ENCODE data around the gene ZNF587B. TPM values are rescaled to one million over a fixed set of nuclear protein-coding genes. Genes with fewer than 3 reads are reported as not detected.
A peak's percentile ranks its signal among the peaks of the same experiment; 100 is the strongest.
"Not testable (repeated sequence)": the region's sequence is repeated elsewhere in the genome, so short reads cannot be mapped to it uniquely, and the experiment has no call there.

ZNF587B gene
- polyA plus RNA-seq (ENCODE audit: insufficient read length): 4.2 TPM

DNA sequence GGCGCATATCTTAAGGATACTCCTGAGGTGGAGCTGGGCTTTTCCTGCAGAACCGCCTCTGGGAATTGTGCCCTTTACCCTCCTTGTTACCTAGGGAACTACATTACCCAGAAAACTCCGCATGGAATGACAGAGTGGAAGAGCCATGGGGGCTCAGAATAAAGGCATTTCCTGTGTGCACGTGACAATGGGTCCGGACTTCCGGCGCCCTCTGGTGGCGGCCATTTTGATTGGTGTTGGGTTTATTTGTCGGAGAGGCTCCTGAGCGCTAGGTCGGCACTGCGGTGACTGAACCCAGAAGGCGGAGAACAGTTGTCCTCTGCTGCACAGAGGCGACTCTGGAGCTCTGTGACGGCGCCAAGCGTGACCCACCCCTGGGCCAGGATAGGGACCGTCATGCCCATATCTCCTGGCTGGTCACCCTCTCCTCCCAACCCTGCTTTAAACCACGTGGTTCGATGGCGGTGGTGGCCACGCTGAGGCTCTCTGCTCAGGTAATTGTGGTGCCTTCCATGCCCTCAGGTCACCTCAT lies at the start of gene ZNF587B:
Gene ZNF587B, plus strand, starts transcription at position 229 of the 532 bp plus-strand sequence. Its CDS starts 230 bp downstream, at position 459.
- peak; percentile 28 for DNase-seq

DNA sequence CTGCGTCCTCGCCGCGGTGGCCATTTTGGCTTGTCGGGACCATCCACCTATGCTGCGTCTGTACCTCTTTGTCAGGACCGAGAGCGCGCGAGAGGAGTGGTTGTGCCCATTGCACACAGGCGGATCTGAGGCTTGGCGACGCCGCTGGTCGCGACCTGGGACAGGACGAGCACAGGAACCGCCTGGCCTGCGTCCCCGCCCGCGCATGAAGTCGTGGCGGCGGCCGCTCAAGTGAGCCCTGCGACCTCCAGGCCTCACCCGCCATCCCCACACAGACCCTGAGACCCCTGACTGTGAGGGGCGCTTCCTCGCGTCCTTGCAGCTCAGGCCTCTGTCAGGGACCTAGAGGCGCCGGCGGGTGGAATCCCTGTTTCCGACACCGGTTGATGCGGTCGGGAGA lies 43.8 kb upstream of the ZNF587B start:
- DNase-seq: no peak

DNA sequence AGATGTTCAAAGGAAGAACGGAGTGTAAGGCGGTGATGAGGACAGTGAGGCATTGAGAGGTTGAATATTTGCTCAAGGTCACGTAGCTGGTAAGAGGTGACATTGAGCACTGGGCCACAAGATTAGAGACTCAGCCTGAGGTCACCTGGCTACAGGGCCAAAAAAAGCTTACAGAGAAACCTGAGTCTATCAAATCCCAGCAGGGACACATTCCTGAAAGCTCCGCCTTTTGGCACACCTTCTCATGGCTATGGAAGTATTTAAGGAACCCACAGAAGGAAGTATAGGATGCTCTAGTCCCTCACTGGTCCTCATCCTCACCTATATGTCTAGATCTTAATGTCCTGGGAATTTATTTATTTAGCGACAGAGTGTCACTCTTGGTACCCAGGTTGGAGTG lies 43.2 kb upstream of the ZNF587B start:
- DNase-seq: no peak

DNA sequence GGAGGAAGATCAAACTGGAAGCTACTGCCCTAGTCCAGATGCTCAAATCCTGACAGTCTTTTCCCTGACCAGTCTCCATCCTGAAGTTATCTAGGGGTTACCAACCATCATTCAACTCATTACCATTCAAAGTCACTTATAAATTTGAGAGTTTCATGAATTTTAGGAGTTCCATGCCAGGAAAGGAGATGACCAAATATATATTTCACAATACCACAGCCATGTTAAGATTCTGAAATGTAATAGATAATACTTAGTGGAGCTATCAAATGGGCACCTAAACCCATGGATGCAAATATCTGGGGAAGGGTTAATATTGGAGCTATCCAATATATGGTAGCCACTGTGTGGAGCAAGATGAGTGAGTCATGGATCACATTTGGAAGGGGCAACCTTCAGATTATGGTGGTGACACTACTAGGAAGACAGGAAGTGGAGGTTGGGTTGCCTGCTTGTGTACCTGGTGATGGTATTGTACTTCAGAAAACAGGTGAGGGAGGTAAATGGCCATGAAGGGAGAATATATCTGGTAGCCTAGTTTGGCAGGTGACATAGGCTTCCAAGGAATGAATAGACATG lies 41.9 kb upstream of the ZNF587B start:
- no peak for DNase-seq

DNA sequence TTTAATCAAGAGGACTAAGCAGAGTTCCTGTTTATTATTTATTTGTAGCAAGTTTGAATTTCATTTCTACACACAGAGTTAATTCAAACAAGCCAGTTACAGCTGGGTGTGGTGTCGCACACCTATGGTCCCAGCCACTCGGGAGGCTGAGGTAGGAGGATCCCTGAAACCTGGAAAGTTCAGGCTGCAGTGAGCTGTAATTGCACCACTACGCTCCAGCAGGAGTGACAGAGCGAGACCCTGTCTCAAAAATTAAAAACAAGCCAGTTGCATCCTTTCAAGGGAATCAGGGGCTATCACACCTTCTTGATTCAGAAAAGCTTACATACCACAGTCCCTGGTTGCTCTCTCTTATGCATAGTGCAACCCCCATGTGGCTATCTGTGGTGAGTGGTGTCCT lies 40.8 kb upstream of the ZNF587B start:
- DNase-seq: no peak

DNA sequence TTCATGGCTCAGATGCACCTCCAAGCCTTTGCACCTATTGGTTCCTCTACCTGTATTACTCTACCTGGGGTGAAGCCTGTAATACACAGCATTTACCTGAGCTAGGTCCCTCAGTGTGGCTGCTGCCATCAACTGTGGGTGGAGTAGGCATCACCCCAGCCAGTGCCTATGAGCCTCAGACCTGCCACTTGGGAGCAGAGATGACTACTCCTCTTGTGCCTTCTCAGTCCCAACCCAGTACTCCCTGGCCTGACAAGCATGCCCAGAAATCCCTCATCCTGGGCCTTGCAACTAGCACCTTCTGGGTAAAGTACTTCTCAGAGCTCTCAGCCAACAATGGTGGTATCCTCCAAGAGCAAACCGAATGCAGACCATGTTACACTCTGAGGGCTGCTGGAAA lies 33.5 kb upstream of the ZNF587B start:
- DNase-seq: not testable (repeated sequence)

DNA sequence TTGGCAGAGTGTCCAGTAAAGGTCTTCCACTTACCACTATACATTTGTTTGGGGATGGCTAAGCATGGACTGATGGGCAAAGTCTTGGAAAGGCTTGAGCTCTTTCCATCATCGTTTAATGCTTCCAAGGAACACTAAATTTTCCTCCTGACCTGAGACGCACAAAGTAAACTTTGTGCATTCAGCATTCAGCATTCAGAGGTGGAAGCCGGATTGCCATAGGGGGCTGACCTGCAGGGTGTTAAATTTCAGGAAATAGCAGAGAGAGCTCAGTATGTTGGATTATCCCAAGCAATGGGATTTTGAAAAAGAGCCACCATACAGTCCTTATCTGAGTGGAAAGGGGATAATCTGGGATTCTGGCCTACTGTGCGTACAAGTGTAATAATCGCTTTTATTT lies 29.4 kb upstream of the ZNF587B start:
- DNase-seq: no peak

DNA sequence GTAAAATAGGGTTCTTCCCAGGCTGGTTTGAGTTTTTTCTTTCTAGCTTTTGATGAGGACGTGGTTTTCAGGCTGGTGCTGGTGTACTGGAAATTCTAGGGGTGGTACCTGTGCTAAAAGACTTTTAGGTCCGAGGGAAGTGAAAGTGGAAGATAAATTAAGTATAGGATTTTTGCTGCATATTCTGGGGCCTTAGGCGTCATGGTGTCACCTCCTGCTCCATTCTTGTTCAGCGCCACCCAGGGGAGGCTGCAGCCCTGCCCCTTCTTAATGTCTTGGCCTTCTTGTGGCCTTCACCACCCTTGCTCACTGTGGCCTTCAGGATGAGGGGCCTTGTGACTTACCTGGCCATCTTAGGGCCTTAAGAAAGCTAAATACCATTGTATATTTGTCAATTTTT lies 27.8 kb upstream of the ZNF587B start:
- DNase-seq: no peak

DNA sequence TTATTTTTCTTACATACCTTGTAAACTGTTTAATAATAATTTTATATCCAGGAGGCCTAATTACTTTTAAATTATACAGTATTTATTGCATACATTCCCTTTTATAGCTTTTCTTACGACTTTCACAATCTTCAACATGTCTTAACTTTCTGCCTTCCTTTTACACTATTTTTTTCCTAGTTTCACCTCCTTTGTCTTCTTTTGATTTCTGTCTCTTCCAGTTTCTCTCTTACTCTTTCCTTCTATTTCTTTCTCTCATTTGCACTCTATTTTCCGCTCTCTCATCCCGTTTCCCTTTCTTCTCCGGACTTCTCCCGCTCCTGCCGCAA lies 26.9 kb upstream of the ZNF587B start:
- DNase-seq: no peak

DNA sequence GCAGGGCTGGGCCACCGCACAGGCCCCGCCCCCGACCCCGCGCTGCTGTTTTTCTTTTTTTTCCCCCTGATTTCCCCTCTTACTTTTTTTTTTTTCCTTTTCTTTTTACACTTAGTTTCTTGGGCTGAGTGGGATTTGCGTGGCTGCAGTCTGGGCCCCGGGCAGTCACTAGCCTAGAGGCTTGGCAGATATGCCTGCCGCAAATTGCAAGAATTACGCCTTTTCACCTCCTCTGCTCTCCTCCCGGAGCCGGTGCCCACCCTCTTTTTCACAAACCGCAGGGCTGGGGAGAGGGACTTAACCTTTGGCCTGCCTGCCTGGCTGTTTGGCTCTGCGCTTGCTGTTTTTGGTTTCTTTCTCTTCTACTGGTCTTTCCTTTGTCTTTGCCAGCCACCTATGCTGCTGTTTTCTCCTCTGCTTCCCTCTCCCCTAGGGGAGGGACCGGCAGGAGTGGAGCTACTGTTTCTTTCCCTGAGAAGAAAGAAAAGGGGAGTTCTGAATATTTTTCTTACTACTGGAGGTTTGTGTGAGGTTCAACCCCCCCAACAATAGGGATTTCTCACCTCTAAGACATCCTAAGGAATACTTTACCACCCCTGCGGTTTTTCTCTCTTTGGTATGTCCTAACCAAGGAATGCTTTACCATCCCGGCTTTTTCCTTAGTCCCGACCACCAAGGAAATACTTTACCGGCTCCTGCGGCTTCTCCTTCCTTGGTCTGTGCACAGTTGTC lies 26.3 kb upstream of the ZNF587B start:
- DNase-seq: peak; percentile 47

DNA sequence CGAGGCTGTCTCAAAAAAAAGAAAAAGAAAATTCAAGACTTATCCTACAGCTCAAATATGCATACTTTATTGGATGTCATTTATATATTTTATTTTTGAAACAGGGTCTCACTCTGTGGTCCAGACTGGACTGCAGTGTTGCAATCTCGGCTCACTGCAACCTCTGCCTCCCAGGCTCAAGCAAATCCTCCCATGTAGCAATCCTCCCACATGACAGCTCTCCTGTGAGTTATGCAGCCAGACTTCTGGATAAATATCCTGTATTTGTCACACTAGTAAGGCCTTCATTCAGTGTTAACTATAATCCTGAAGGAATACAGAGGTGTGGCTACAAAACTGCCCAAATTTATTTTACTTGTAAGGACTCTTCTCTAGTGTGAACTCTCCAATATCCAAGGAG lies 22.6 kb upstream of the ZNF587B start:
- DNase-seq: no peak

DNA sequence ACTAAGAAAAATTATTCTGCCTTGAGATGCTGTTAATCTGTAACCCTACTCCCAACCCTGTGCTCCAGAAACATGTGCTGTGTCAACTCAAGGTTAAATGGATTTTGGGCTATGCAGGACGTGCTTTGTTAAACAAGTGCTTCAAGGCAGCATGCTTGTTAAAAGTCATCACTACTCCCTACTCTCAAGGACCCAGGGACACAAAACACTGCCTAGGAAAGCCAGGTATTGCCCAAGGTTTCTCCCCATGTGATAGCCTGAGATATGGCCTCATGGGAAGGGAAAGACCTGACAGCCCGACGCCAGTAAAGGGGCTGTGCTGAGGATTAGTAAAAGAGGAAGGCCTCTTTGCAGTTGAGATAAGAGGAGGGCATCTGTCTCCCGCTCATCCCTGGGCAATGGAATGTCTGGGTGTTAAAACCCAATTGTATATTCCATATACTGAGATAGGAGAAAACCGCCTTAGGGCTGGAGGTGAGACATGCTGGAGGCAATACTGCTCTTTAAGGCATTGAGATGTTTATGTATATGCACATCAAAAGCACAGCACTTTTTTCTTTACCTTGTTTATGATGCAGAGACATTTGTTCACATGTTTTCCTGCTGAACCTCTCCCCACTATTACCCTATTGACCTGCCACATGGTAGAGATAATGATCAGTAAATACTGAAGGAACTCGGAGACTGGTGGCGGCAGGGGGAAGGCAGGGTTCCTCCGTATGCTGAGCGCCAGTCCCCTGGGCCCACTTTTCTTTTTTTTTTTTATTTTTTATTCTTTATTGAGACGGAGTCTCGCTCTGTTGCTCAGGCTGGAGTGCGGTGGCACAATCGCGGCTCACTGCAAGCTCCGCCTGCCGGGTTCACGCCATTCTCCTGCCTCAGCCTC lies 19.4 kb upstream of the ZNF587B start:
- not testable (repeated sequence) for DNase-seq

DNA sequence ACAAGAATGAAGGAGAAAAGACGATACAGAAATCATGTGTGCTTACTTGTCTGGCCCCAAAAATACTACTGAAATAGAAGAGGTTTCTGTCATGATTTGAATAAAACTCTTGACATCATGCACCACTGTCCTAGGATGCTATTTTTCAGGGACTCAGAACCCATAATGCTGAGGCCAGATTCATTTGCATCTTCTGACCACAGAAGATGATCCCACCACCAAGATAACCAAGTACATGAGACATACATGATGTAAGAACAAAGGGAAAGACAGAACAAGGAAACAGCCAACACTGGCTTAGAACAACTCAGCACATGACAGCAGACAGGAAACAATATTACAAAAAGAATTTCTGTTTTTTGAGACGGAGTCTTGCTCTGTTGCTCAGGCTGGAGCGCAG lies 17.9 kb upstream of the ZNF587B start:
- DNase-seq: no peak

DNA sequence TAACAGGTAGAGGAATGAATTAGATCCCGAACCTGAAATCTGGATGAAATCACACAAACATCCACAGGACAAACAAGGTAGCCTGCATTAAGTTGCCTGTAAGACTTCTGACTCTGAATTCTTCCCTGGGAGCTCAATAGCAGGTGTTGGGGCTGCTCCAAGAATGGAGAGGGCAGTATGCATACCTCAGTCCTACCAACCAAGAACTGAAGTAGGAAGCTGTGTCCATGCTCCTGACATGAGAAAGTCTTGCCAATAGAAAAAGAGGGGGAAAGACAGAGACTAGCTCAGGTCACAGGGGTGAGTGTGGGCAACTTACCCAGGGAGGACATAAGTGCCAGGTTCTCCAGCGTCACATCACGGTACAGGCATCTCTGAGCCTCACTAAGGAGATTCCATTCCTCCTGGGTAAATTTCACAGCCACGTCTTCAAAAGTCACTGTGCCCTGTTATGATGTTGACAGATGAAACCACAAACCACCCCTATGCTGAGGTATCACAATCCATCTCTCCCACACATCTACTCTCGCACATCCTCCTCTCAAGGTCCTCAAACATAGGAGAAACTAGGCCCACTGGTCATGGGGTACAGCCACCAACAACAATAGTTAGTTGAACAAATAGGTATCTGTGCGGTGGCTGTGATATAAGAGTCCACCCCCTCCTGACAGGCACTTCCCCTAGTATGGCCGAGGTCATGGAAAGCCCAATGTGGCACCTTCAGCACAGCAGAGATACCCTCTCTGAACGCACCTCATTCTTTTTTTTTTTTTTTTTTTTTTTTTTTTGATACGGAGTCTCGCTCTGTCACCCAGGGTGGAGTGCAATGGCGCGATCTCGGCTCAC lies 16.9 kb upstream of the ZNF587B start:
- not testable (repeated sequence) for DNase-seq

DNA sequence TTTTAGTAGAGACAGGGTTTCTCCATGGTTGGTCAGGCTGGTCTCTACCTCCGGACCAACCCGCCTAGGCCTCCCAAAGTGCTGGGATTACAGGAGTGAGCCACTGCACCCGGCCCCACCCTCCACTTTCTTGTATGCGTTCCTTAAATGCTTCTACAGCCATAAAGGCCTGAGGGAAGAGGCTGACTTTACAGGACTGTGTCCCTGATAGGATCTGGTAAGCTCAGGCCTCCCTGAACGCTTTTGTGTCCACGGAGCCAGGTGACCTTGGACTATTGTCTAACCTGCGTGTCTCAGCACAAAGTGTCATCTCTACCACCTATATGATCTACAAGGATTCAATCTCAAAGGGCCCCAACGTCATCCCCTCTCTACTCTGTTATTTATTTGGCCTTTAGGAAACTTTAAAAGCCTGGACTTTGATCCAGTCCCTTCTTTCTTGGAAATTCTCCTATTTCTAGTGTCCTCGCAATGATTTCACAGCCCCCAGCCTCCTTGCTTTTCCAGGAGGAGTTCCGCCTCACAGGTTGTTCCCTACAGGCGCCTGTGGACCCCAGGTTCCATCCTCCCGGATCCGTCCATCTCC lies 16.1 kb upstream of the ZNF587B start:
- DNase-seq: no peak

DNA sequence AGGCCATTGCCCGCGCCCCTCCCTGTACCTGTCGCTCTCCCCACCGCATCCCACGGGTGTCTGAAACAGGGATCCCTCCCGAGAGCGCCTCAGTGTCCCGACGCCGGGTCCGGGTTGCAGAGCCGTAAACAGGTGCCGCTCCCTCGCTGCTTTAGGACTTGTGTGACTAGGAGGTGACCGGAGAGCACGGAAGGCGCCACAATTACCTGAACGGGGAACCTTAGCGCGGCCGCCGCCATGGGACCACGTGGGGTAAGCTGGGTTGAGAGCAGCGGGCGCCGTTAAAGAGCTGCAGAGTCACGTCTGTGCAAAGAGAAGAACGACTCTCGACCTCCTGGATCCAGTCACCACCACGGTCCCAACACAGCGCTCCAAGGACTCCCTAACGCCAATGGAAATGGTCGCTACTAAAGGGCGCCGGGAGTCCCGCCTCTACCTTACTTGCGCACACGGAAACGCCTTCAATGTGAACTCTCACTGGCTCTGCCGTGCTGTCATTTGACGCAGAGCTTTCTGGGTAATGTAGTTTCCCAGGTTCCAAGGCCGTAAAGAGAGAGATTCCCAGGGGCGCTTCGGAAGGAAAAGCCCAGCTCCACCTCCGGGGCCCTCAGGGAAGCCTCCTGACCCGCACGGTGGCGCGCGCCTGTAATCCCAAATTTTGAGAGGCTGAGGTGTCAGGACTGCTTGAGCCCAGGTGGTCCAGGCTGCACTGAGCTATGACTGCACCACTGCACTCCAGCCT lies 15.4 kb upstream of the ZNF587B start, which contains the start of gene ZNF552:
Gene ZNF552, minus strand, starts transcription at position 409 of the 742 bp plus-strand sequence. Its CDS starts 170 bp downstream, at position 239.
- DNase-seq: peak; percentile 90

DNA sequence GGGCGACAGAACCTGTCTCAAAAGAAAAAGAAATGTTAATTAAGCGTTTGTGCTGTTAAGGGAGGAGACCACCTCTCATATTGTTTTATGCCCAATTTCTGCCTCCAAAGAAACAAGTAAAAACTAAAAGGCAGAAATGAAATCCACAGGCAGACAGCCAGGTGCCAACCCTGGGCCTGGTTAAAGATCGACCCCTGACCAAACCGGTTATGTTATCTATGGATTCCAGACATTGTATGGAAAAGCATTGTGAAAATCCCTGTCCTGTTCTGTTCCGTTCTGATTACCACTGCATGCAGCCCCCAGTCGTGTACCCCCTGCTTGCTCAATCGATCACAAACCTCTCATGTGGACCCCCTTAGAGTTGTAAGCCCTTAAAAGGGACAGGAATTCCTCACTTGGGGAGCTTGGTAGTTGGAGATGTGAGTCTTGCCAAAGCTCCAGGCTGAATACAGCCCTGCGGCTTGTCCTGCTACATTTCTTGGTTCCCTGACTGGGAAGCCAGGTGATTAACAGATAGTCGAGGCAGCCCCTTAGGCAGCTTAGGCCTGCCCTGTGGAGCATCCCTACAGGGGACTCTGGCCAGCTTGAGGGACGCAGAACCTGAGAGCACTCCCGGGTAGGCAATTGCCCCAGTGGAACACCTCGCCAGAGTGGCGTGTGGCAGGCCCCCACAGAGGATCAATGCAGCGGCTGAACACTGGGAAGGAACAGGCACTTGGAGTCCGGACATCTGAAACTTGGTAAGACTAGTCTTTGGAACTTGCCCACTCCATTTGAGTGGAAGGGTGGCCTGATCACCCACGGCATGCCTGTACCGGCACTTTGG lies 14.6 kb upstream of the ZNF587B start:
- DNase-seq: no peak

DNA sequence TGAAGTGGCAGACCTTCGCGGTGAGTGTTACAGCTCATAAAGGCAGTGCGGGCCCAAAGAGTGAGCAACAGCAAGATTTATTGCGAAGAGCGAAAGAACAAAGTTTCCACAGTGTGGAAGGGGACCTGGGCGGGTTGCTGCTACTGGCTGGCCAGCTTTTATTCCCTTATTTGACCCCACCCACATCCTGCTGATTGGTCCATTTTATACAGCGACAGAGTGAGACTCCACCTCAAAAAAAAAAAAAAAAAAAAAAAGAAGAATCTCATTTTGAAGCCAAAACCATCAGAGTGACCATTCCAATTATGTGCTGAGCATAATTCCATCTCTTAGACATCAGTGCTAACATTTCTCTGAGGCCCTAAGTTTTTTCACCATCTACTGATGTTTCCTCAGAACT lies 13.4 kb upstream of the ZNF587B start:
- DNase-seq: no peak

DNA sequence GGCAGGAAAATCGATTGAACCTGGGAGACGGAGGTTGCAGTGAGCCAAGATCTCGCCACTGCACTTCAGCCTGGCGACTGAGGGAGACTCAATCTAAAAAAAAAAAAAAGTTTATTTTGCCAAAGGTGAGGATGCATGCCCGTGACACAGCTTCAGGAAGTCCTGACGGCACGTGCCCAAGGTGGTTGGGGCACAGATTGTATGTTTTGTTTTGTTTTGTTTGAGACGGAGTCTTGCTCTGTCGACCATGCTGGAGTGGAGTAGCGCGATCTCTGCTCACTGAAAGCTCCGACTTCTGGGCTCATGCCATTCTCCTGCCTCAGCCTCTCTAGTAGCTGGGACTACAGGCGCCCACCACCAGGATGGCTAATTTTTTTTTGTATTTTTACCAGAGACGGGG lies 12.1 kb upstream of the ZNF587B start:
- DNase-seq: no peak

DNA sequence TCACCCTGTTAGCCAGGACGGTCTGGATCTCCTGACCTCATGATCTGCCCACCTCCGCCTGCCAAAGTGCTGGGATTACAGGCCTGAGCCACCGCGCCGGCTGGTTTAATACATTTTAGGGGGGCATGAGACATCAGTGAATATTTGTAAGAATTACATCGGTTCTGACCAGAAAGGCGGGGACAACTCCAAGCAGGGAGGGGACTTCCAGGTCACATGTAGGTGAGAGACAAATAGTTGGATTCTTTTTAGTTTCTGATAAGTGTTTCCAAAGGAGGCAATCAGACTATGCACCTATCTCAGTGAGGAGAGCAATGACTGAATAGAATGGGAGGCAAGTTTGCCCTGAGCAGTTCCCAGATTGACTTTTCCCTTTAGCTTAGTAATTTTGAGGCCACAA lies 11.7 kb upstream of the ZNF587B start:
- DNase-seq: no peak
